Measurements from ENCODE around the gene NKIRAS2. TPM values are rescaled to one million over a fixed set of nuclear protein-coding genes. Genes with fewer than 3 reads are reported as not detected.

NKIRAS2 gene
- total and polyA plus RNA-seq, 10 donors = 11.3 to 38.8 (median 22.7) TPM

DNA sequence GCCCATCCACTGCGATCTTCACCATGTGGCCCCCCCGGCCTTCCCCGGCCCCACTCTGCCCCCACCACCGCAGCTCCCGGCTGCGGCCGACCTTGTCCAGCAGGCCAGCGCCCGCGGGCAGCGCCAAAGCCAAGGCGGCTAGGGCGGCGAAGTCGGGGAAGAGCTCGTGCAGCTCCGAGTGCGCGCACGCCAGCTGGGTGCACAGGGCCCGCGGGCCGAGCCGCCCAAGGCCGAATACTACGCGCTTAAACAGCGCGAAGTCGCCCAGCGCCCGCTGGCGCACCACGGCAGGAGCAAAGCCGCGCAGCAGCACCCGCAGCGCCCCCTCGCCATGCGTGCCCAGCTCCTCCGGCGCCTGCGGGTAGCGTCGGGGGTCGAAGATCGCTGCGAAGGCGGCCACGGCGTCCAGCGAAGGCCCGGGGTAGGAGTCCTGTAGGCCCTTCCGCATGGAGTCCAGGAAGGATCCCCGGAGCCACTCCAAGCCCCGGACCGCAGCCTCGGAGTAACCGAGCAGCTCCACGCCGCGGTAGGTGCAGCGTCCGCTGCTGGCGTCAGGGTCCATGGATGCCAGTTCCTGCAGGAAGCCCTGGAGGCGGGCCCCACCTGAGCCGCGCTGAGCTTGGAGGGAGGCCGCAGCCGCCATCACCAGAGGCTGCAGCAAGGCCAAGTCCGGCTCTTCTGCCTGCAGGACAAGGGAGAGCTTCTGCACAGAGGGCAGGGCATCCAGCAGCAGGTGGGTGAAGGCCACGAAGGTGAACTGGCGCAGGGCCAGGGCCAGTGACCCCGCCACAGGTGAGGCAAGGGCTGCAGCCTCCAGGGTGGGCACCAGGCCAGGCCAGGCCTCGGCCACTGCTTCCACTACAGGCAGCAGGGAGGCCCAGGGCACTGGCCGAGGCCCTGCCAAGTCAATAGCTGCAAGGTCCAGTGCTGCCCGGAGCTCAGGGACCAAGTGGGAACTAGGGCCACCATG lies 20.2 kb downstream of the NKIRAS2 start:
- no peak for DNase-seq
- 35 to 63% (median 48%) methylated on average over 21 to 77 of the region's 77 CpGs for WGBS, 5 donors
- H3K27me3 ChIP-seq (replicated peaks in 1 of 7) = peaks cover 0 to 19% (median 0%) of the 10 kb centered on the region in 7 donors
- no peaks in the 10 kb centered on the region for H3K9me3 ChIP-seq
- H3K36me3 ChIP-seq = no peaks in the 10 kb centered on the region
- H3K27ac ChIP-seq = no peak overlapping the region
- intact Hi-C loops (cut with DNase I; ENCODE audit: low total_unique reads) = no loop called here
- H3K4me1 ChIP-seq = peaks cover 0 to 11% (median 5%) of the 10 kb centered on the region in 6 donors
- peak overlapping the region in 5 of 8 donors; percentile 10 to 46 (median 16) for H3K4me3 ChIP-seq
- no peak for TF ChIP-seq POLR2AphosphoS5 (IDR thresholded peaks at IDR 0.05)
- no peak for TF ChIP-seq POLR2A (IDR thresholded peaks at IDR 0.05)
- TF ChIP-seq, protein P1, sequence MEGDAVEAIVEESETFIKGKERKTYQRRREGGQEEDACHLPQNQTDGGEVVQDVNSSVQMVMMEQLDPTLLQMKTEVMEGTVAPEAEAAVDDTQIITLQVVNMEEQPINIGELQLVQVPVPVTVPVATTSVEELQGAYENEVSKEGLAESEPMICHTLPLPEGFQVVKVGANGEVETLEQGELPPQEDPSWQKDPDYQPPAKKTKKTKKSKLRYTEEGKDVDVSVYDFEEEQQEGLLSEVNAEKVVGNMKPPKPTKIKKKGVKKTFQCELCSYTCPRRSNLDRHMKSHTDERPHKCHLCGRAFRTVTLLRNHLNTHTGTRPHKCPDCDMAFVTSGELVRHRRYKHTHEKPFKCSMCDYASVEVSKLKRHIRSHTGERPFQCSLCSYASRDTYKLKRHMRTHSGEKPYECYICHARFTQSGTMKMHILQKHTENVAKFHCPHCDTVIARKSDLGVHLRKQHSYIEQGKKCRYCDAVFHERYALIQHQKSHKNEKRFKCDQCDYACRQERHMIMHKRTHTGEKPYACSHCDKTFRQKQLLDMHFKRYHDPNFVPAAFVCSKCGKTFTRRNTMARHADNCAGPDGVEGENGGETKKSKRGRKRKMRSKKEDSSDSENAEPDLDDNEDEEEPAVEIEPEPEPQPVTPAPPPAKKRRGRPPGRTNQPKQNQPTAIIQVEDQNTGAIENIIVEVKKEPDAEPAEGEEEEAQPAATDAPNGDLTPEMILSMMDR (IDR thresholded peaks at IDR 0.05 in 8 of 11, conservative IDR thresholded peaks at IDR 0.05 in 3 of 11) = no peak

DNA sequence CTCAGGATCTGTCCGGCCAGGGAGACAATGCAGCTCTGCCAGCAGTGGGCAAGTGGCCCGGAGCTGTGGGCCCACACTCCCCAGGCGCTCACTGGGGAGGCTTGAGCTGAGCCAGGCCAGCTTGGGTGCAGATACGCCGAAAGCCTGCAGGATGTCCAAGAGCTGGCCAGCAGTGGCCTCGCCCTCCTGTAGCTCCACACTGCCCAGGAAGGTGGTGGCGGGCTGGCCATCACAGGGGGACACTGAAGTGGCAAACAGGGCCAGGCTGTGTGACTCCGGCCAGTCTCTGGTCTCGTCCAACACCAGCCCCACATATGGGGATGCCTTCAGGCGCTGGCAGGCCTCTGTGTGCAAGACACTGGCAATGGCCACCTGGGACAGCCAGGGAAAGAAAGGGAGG lies 20.9 kb downstream of the NKIRAS2 start:
- 91 to 99% (median 96%) methylated on average over 5 to 10 of the region's 10 CpGs for WGBS, 5 donors
- H3K27ac ChIP-seq = no peak overlapping the region

GRCh38 chr17:42041619-42042018 lies 21.7 kb downstream of the NKIRAS2 start:
- Histone ChIP-seq H3K9me3 (no peaks in the 10 kb centered on the region), H3K4me1 (peaks cover 0 to 11% (median 5%) of the 10 kb centered on the region in 6 donors), H3K36me3 (no peaks in the 10 kb centered on the region), H3K27ac (no peak overlapping the region), H3K27me3 (replicated peaks in 1 of 7) (peaks cover 0 to 15% (median 0%) of the 10 kb centered on the region in 7 donors), H3K4me3 (no peak overlapping the region)
- intact Hi-C loops (cut with DNase I; ENCODE audit: low total_unique reads) = no loop called here
- TF ChIP-seq, protein P1 (IDR thresholded peaks at IDR 0.05 in 8 of 11, conservative IDR thresholded peaks at IDR 0.05 in 3 of 11) = no peak
- TF ChIP-seq POLR2AphosphoS5 (IDR thresholded peaks at IDR 0.05) (no peak), POLR2A (IDR thresholded peaks at IDR 0.05) (no peak)
- DNase-seq = no peak

More for the DNA sequence above, 20.9 kb downstream of the NKIRAS2 start:
- intact Hi-C loops (cut with DNase I; ENCODE audit: low total_unique reads) = no loop called here
- TF ChIP-seq POLR2A (IDR thresholded peaks at IDR 0.05) (no peak), POLR2AphosphoS5 (IDR thresholded peaks at IDR 0.05) (no peak)
- TF ChIP-seq, protein P1 (IDR thresholded peaks at IDR 0.05 in 8 of 11, conservative IDR thresholded peaks at IDR 0.05 in 3 of 11) = no peak
- Histone ChIP-seq H3K9me3 (no peaks in the 10 kb centered on the region), H3K27me3 (replicated peaks in 1 of 7) (peaks cover 0 to 19% (median 0%) of the 10 kb centered on the region in 7 donors), H3K4me3 (no peak overlapping the region), H3K36me3 (no peaks in the 10 kb centered on the region), H3K4me1 (peaks cover 0 to 11% (median 5%) of the 10 kb centered on the region in 6 donors)
- no peak for DNase-seq
